ENCODE results near the gene SEPTIN6. TPM values are rescaled to one million over a fixed set of nuclear protein-coding genes. Genes with fewer than 3 reads are reported as not detected.

The SEPTIN6 gene
- polyA plus RNA-seq, 2 of the 4 experiments (the other 2 are of a cell fraction) = 12.9 to 15.2 TPM

DNA sequence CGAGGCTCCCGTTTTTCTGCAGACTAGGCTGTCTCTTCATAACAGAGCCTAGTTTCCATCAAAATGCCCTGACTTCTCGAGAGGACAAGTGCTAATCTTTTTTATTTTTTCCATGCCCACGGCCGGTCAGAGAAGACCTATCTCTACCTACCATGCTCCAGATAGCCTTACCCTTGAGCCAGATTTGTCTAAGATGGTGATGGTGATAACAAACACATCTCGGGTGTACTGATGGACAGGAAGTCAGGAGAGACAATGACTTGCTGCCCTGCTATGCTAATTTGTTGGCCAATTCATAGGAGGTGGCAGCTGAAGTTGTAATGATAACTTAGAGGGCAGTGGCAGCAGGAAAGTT lies 44.6 kb downstream of the SEPTIN6 start:
- Histone ChIP-seq H3K4me3 (no peak overlapping the region), H3K27ac (no peak overlapping the region), H3K9me3 (no peaks in the 10 kb centered on the region), H3K4me2 (no peak overlapping the region), H3K4me1 (no peaks in the 10 kb centered on the region)
- CTCF ChIA-PET = no interaction called here
- no peak for ATAC-seq
- FAIRE-seq = no peak
- DNase-seq (ENCODE audit: low read depth in 1 of 2, low spot score in 1 of 2) = no peak
- TF ChIP-seq ESRRA (IDR thresholded peaks at IDR 0.05; ENCODE audit: borderline replicate concordance, low read length) = no peak
- TF ChIP-seq JUNB (IDR thresholded peaks at IDR 0.05) = no peak
- no peak for TF ChIP-seq FOSL2 (IDR thresholded peaks at IDR 0.05)
- TF ChIP-seq FOSL2 (CRISPR knock-in tag; IDR thresholded peaks at IDR 0.05) = no peak
- TF ChIP-seq, protein P1, sequence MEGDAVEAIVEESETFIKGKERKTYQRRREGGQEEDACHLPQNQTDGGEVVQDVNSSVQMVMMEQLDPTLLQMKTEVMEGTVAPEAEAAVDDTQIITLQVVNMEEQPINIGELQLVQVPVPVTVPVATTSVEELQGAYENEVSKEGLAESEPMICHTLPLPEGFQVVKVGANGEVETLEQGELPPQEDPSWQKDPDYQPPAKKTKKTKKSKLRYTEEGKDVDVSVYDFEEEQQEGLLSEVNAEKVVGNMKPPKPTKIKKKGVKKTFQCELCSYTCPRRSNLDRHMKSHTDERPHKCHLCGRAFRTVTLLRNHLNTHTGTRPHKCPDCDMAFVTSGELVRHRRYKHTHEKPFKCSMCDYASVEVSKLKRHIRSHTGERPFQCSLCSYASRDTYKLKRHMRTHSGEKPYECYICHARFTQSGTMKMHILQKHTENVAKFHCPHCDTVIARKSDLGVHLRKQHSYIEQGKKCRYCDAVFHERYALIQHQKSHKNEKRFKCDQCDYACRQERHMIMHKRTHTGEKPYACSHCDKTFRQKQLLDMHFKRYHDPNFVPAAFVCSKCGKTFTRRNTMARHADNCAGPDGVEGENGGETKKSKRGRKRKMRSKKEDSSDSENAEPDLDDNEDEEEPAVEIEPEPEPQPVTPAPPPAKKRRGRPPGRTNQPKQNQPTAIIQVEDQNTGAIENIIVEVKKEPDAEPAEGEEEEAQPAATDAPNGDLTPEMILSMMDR (IDR thresholded peaks at IDR 0.05) = no peak
- no peak for TF ChIP-seq TP53 (CRISPR knock-in tag; IDR thresholded peaks at IDR 0.05)
- no peak for TF ChIP-seq KDM5A (IDR thresholded peaks at IDR 0.05)
- TF ChIP-seq CBX8 (IDR thresholded peaks at IDR 0.05) = no peak
- no peak for TF ChIP-seq PBX3 (IDR thresholded peaks at IDR 0.05)
- no peak for TF ChIP-seq FOXS1 (CRISPR knock-in tag; IDR thresholded peaks at IDR 0.05)
- TF ChIP-seq CEBPB (IDR thresholded peaks at IDR 0.05) = no peak
- no peak for TF ChIP-seq RARB (CRISPR knock-in tag; IDR thresholded peaks at IDR 0.05)
- POLR2A ChIA-PET = no interaction called here
- 69% methylated on average over 6 of the region's 6 CpGs for WGBS (ENCODE audit: missing lambda C conversion rate)

DNA sequence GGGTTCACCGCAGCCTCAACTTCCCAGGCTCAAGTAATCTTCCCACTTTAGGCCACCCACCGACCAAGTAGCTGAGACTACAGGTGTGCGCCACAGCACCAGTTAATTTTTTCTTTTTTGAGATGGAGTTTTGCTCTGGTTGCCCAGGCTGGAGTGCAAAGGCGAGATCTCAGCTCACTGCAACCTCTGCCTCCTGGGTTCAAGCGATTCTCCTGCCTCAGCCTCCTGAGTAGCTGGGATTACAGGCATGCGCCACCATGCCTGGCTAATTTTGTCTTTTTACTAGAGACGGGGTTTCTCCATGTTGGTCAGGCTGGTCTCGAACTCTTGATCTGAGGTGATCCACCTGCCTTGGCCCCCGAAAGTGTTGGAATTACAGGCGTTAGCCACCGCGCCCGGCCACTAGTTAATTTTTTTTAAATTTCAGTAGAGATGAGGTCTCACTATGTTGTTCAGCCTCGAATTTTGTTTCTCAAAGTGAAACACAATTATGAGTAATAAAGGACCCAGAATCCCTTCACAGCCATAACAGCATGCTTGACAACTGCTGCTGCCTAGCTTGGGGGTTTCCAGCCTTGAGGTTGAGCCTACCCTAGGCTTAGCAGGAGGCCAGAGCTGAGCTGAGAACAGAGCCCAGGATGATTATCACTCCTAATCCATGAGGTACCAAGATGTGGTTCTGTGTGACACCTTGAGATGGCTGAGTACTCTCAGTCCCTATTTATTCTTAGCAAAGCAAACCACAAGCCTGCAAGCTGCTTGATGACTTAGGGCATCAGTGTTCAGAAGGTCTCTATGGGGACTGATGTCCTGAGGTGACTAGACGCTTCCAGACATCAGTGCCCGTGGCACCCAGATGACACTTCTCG lies 45.2 kb downstream of the SEPTIN6 start:
- Histone ChIP-seq H3K4me2 (no peak overlapping the region), H3K4me1 (no peaks in the 10 kb centered on the region), H3K9me3 (no peaks in the 10 kb centered on the region), H3K27ac (no peak overlapping the region), H3K4me3 (no peak overlapping the region)
- TF ChIP-seq RCOR1 (IDR thresholded peaks at IDR 0.05; ENCODE audit: low read depth, low read length) (no peak), FOSB (CRISPR knock-in tag; IDR thresholded peaks at IDR 0.05) (no peak), ZSCAN20 (CRISPR knock-in tag; IDR thresholded peaks at IDR 0.05) (no peak), PHF8 (IDR thresholded peaks at IDR 0.05; ENCODE audit: borderline replicate concordance, low read depth) (no peak), ESRRA (IDR thresholded peaks at IDR 0.05; ENCODE audit: borderline replicate concordance, low read length) (no peak), POLR2AphosphoS2 (conservative IDR thresholded peaks at IDR 0.05; ENCODE audit: low read length) (no peak), SMC3 (IDR thresholded peaks at IDR 0.05) (no peak), POLR2A (IDR thresholded peaks at IDR 0.05; ENCODE audit: low read length) (no peak)
- TF ChIP-seq, protein P2, sequence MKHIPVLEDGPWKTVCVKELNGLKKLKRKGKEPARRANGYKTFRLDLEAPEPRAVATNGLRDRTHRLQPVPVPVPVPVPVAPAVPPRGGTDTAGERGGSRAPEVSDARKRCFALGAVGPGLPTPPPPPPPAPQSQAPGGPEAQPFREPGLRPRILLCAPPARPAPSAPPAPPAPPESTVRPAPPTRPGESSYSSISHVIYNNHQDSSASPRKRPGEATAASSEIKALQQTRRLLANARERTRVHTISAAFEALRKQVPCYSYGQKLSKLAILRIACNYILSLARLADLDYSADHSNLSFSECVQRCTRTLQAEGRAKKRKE (CRISPR knock-in tag; IDR thresholded peaks at IDR 0.05; ENCODE audit: low read depth) = no peak
- TF ChIP-seq, protein P1 (IDR thresholded peaks at IDR 0.05) = no peak
- TF ChIP-seq, protein P3, sequence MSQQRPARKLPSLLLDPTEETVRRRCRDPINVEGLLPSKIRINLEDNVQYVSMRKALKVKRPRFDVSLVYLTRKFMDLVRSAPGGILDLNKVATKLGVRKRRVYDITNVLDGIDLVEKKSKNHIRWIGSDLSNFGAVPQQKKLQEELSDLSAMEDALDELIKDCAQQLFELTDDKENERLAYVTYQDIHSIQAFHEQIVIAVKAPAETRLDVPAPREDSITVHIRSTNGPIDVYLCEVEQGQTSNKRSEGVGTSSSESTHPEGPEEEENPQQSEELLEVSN (IDR thresholded peaks at IDR 0.05; ENCODE audit: borderline replicate concordance, low read depth) = no peak
- FAIRE-seq = peak; percentile 63
- POLR2A ChIA-PET = no interaction called here
- no peak for ATAC-seq
- 87% methylated on average over 17 of the region's 17 CpGs for WGBS (ENCODE audit: missing lambda C conversion rate)
- CTCF ChIA-PET = no interaction called here
- no peak for DNase-seq (ENCODE audit: low read depth in 1 of 2, low spot score in 1 of 2)
